Pulmonary artery endothelial cell (primary cell): ENCODE results near the gene CA7. TPM values are rescaled to one million over a fixed set of nuclear protein-coding genes. Genes with fewer than 3 reads are reported as not detected.

Experiments used
- DNase-seq: peaks from one replicate; pipeline ENCODE4 v3.0.0-alpha.2; 2011; ENCODE audit warnings: low read depth, low spot score
- total RNA-seq: library from RNA; depleted of rRNA; stranded (reverse); fragments of >200 nt; gene quantifications from 2 replicates; pipeline ENCODE4 v1.2.3, GENCODE V29; 2014

Gene CA7
- total RNA-seq, 1 donor from 2014 or later: not detected

GRCh38 chr16:66872943-66873684 is 28.9 kb downstream of the CA7 start:
- peak; percentile 91 for DNase-seq

- DNase-seq: no peak
Observed at GRCh38 chr16:66873685-66874055, 29.5 kb downstream of the CA7 start.

GRCh38 chr16:66874079-66874775 is 30.0 kb downstream of the CA7 start:
- no peak for DNase-seq

GRCh38 chr16:66878067-66878466 is 33.9 kb downstream of the CA7 start:
- DNase-seq: no peak

GRCh38 chr16:66880288-66881013 is 36.2 kb downstream of the CA7 start, which contains the start of gene PDP2:
Gene PDP2 (plus strand): TSS chr16:66880515. CDS start chr16:66884285, 3,770 bp downstream.
- DNase-seq: peak; percentile 64

GRCh38 chr16:66881014-66881417 is 36.8 kb downstream of the CA7 start:
- DNase-seq: no peak

GRCh38 chr16:66881560-66881959 is 37.3 kb downstream of the CA7 start:
- no peak for DNase-seq

- DNase-seq: no peak
Observed at GRCh38 chr16:66881964-66882508, 37.8 kb downstream of the CA7 start.

- no peak for DNase-seq
Observed at GRCh38 chr16:66882702-66883101, 38.5 kb downstream of the CA7 start.

GRCh38 chr16:66885491-66885890 is 41.3 kb downstream of the CA7 start:
- no peak for DNase-seq

GRCh38 chr16:66886321-66886720 is 42.1 kb downstream of the CA7 start:
- no peak for DNase-seq

GRCh38 chr16:66886914-66887313 is 42.7 kb downstream of the CA7 start:
- no peak for DNase-seq

GRCh38 chr16:66888647-66889615 is 44.7 kb downstream of the CA7 start:
- no peak for DNase-seq

- no peak for DNase-seq
Observed at GRCh38 chr16:66889622-66890021, 45.4 kb downstream of the CA7 start.

GRCh38 chr16:66890799-66891198 is 46.6 kb downstream of the CA7 start:
- no peak for DNase-seq

- DNase-seq: no peak
Observed at GRCh38 chr16:66891360-66891759, 47.1 kb downstream of the CA7 start.

GRCh38 chr16:66891797-66892196 is 47.6 kb downstream of the CA7 start:
- no peak for DNase-seq

GRCh38 chr16:66894055-66894454 is 49.8 kb downstream of the CA7 start:
- DNase-seq: no peak

GRCh38 chr16:66894948-66895688 is 50.9 kb downstream of the CA7 start:
- peak; percentile 30 for DNase-seq

GRCh38 chr16:66895689-66895979 is 51.4 kb downstream of the CA7 start:
- DNase-seq: no peak
